Stimulated activated CD4-positive, alpha-beta T cell treated with anti-CD3 and anti-CD28 coated beads, Interleukin-2, amount 100 ng/mL, for 4 hours (primary cell): Measurements from ENCODE around the gene ZNF678.

Experiments used
- DNase-seq: peaks from one replicate; pipeline ENCODE4 v3.0.0-alpha.2; 2020; ENCODE audit warnings: low read depth

Gene ZNF678

DNA sequence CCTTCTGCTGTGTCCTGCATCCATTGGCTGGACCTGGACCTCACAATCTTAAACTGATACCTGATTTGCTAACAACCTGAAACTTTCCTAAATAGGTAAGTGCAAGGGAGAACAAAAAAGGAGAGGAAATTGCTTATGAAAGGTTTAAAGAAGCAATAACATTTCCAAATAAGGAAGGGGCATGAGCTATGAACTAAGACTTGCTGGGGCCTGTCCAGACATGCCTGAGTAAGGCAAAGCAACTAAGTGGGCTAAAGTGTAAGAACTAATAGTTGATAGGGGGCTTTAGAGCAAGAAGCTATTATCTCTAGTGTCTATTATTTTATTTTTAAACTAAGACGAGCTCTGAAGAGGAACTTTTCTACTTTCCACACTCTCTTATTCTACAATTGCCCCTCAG, 160.1 kb downstream of the ZNF678 start:
- no peak for DNase-seq

GRCh38 chr1:227725046-227725445, 161.7 kb downstream of the ZNF678 start:
- DNase-seq = no peak

DNA sequence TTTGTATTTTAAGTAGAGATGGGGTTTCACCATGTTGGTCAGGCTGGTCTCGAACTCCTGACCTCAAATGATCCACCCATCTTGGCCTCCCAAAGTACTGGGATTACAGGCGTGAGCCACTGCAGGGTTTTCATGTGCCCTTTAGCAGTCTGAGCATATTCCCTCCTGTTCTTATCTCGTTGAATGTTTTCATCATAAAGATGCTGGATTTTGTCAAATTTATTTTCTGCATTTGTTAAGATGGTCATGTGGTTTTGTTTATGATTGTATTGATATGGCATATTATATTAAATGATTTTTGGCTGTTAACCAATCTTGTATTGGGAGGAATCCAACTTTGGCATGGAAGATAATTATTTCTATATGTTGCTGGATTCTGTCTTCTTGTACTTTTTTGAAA, 163.0 kb downstream of the ZNF678 start:
- no peak for DNase-seq
